ENCODE measurements around the gene NQO2.
"Not testable (repeated sequence)": the region's sequence is repeated elsewhere in the genome, so short reads cannot be mapped to it uniquely, and the experiment has no call there.

The NQO2 gene

GRCh38 chr6:3014675-3015066 lies 15.0 kb downstream of the NQO2 start:
- ChIA-PET POLR2A (no interaction called here), CTCF (no interaction called here)
- TF ChIP-seq BHLHE40 (IDR thresholded peaks at IDR 0.05; ENCODE audit: borderline replicate concordance), result no peak
- TF ChIP-seq ELF4 (IDR thresholded peaks at IDR 0.05), result no peak
- no peak for TF ChIP-seq FOXM1 (IDR thresholded peaks at IDR 0.05; ENCODE audit: borderline replicate concordance)
- no peak for TF ChIP-seq ARNT (IDR thresholded peaks at IDR 0.05)
- TF ChIP-seq PKNOX1 (IDR thresholded peaks at IDR 0.05), result no peak
- TF ChIP-seq LEF1 (IDR thresholded peaks at IDR 0.05; ENCODE audit: borderline replicate concordance), result no peak
- no peak for TF ChIP-seq NFRKB (IDR thresholded peaks at IDR 0.05)
- no peak for TF ChIP-seq FOXA1 (IDR thresholded peaks at IDR 0.05)
- no peak for TF ChIP-seq SP1 (IDR thresholded peaks at IDR 0.05)
- no peak for TF ChIP-seq HDGF (IDR thresholded peaks at IDR 0.05; ENCODE audit: borderline replicate concordance)
- no peak for TF ChIP-seq TARDBP (IDR thresholded peaks at IDR 0.05)
- TF ChIP-seq CTBP1 (IDR thresholded peaks at IDR 0.05; ENCODE audit: borderline replicate concordance), result no peak
- no peak for TF ChIP-seq ZNF384 (IDR thresholded peaks at IDR 0.05)
- TF ChIP-seq SUZ12 (IDR thresholded peaks at IDR 0.05), result no peak
- TF ChIP-seq L3MBTL2 (conservative IDR thresholded peaks at IDR 0.05), result no peak
- TF ChIP-seq FOXK2 (IDR thresholded peaks at IDR 0.05), result no peak
- DNase-seq (ENCODE audit: extremely low spot score), result no peak

GRCh38 chr6:3015144-3015543 lies 15.4 kb downstream of the NQO2 start:
- ChIA-PET POLR2A (no interaction called here), CTCF (no interaction called here)
- DNase-seq (ENCODE audit: extremely low spot score), result no peak
- TF ChIP-seq BHLHE40 (IDR thresholded peaks at IDR 0.05; ENCODE audit: borderline replicate concordance) (no peak), SP1 (IDR thresholded peaks at IDR 0.05) (no peak), FOXA1 (IDR thresholded peaks at IDR 0.05) (no peak)

- ChIA-PET POLR2A (interaction anchor here (1.7 kb wide), 1 partner anchor 26 kb away, joined by 4 read pairs; no protein-coding TSS in a partner anchor), CTCF (no interaction called here)
- no peak for TF ChIP-seq ZNF384 (IDR thresholded peaks at IDR 0.05)
- TF ChIP-seq FOXM1 (IDR thresholded peaks at IDR 0.05; ENCODE audit: borderline replicate concordance), result no peak
- no peak for TF ChIP-seq FOXA1 (IDR thresholded peaks at IDR 0.05)
- TF ChIP-seq SP1 (IDR thresholded peaks at IDR 0.05), result no peak
- TF ChIP-seq L3MBTL2 (conservative IDR thresholded peaks at IDR 0.05), result no peak
- TF ChIP-seq LEF1 (IDR thresholded peaks at IDR 0.05; ENCODE audit: borderline replicate concordance), result no peak
- TF ChIP-seq FOXK2 (IDR thresholded peaks at IDR 0.05), result no peak
- TF ChIP-seq NFRKB (IDR thresholded peaks at IDR 0.05), result no peak
- TF ChIP-seq ARNT (IDR thresholded peaks at IDR 0.05), result no peak
- TF ChIP-seq BHLHE40 (IDR thresholded peaks at IDR 0.05; ENCODE audit: borderline replicate concordance), result no peak
- no peak for TF ChIP-seq ELF4 (IDR thresholded peaks at IDR 0.05)
- no peak for TF ChIP-seq SUZ12 (IDR thresholded peaks at IDR 0.05)
- TF ChIP-seq HDGF (IDR thresholded peaks at IDR 0.05; ENCODE audit: borderline replicate concordance), result no peak
- TF ChIP-seq TARDBP (IDR thresholded peaks at IDR 0.05), result no peak
- no peak for TF ChIP-seq PKNOX1 (IDR thresholded peaks at IDR 0.05)
- no peak for TF ChIP-seq CTBP1 (IDR thresholded peaks at IDR 0.05; ENCODE audit: borderline replicate concordance)
- no peak for DNase-seq (ENCODE audit: extremely low spot score)
These were observed 17.0 kb downstream of the NQO2 start for GRCh38 chr6:3016473-3017280.

- ChIA-PET POLR2A (interaction anchor here (1.7 kb wide), 1 partner anchor 27 kb away, joined by 4 read pairs; no protein-coding TSS in a partner anchor), CTCF (no interaction called here)
- TF ChIP-seq L3MBTL2 (conservative IDR thresholded peaks at IDR 0.05), result no peak
- no peak for TF ChIP-seq HDGF (IDR thresholded peaks at IDR 0.05; ENCODE audit: borderline replicate concordance)
- no peak for TF ChIP-seq ELF4 (IDR thresholded peaks at IDR 0.05)
- no peak for DNase-seq (ENCODE audit: extremely low spot score)
These were observed 17.6 kb downstream of the NQO2 start for GRCh38 chr6:3017304-3017703.

GRCh38 chr6:3019065-3019464 lies 19.4 kb downstream of the NQO2 start:
- ChIA-PET POLR2A (interaction anchor here (0.9 kb wide), 1 partner anchor 20 kb away, joined by 3 read pairs; the partner anchor contains the start of gene NQO2), CTCF (interaction anchor here (1.2 kb wide), 1 partner anchor 17 kb away, joined by 4 read pairs; no protein-coding TSS in a partner anchor)
- TF ChIP-seq L3MBTL2 (conservative IDR thresholded peaks at IDR 0.05) (no peak), NFRKB (IDR thresholded peaks at IDR 0.05) (no peak), SP1 (IDR thresholded peaks at IDR 0.05) (no peak), FOXK2 (IDR thresholded peaks at IDR 0.05) (no peak), ZNF384 (IDR thresholded peaks at IDR 0.05) (no peak), FOXA1 (IDR thresholded peaks at IDR 0.05) (no peak), FOXM1 (IDR thresholded peaks at IDR 0.05; ENCODE audit: borderline replicate concordance) (no peak)
- DNase-seq (ENCODE audit: extremely low spot score), result no peak

GRCh38 chr6:3019749-3020320 lies 20.1 kb downstream of the NQO2 start:
- CTCF ChIA-PET, result interaction anchor here (1.2 kb wide), 2 partner anchors 18 to 67 kb away, joined by 4 read pairs; no protein-coding TSS in a partner anchor
- DNase-seq (ENCODE audit: extremely low spot score), result no peak
- no peak for TF ChIP-seq LEF1 (IDR thresholded peaks at IDR 0.05; ENCODE audit: borderline replicate concordance)
- TF ChIP-seq BHLHE40 (IDR thresholded peaks at IDR 0.05; ENCODE audit: borderline replicate concordance), result no peak
- no peak for TF ChIP-seq ARNT (IDR thresholded peaks at IDR 0.05)
- TF ChIP-seq TARDBP (IDR thresholded peaks at IDR 0.05), result no peak
- no peak for TF ChIP-seq NFRKB (IDR thresholded peaks at IDR 0.05)
- TF ChIP-seq CTBP1 (IDR thresholded peaks at IDR 0.05; ENCODE audit: borderline replicate concordance), result no peak
- no peak for TF ChIP-seq PKNOX1 (IDR thresholded peaks at IDR 0.05)
- no peak for TF ChIP-seq FOXM1 (IDR thresholded peaks at IDR 0.05; ENCODE audit: borderline replicate concordance)
- no peak for TF ChIP-seq ZNF384 (IDR thresholded peaks at IDR 0.05)
- no peak for TF ChIP-seq HDGF (IDR thresholded peaks at IDR 0.05; ENCODE audit: borderline replicate concordance)
- TF ChIP-seq SUZ12 (IDR thresholded peaks at IDR 0.05), result no peak
- POLR2A ChIA-PET, result interaction anchor here (0.9 kb wide), 1 partner anchor 20 kb away, joined by 3 read pairs; the partner anchor contains the start of gene NQO2

GRCh38 chr6:3020976-3021598 lies 21.4 kb downstream of the NQO2 start:
- DNase-seq (ENCODE audit: extremely low spot score); POLR2A ChIA-PET: not testable (repeated sequence)
- CTCF ChIA-PET, result interaction anchor here (0.8 to 1.2 kb wide), 2 partner anchors 19 to 68 kb away, joined by 4 to 5 read pairs; no protein-coding TSS in a partner anchor
